Kasumi-1 (cell line): ENCODE data around the gene SMTN.
A peak's percentile ranks its signal among the peaks of the same experiment; 100 is the strongest.

Experiments
- DNase-seq, 2 experiments: peaks; one replicate each; lab custom pipeline; 2025; lab: John Stamatoyannopoulos, UW

Gene SMTN

DNA sequence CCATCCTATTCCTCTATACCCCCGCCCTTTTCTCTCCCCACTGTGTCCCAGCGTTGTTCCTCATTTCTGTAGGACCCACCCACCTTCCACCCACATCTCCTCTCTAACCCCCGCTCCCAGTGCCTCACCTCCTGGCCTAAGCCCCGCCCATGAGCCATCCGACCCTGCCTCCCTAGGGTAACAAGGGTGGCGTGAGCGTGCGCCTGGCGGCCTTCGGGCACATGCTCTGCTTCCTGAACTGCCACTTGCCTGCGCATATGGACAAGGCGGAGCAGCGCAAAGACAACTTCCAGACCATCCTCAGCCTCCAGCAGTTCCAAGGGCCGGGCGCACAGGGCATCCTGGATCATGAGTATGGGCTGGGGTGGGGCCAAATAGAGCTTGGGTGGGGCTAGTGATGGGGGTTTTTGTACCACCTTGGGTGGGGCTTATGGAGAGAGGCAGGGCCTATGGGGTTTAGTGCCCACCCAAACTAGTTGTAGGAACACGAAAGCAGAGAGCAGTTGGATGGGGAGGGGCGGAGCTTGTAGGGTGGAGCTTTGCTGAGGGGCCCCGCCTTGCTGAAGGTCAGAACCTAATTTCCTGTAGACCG, 46.2 kb downstream of the SMTN start:
- DNase-seq = no peak

DNA sequence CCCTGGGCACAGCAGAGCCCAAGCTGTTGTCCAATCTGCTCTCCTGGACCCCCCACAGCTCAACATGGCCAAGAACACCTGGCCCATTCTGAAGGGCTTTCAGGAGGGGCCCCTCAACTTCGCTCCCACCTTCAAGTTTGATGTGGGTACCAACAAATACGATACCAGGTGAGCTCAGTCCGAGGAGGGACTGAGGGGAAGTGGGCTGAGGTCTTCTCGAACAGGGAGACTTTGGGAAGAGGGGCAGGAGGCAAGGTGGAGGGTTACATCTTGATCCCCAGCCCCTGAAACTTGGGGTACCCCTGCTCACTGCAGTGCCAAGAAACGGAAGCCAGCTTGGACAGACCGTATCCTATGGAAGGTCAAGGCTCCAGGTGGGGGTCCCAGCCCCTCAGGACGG, 47.0 kb downstream of the SMTN start:
- no peak for DNase-seq

DNA sequence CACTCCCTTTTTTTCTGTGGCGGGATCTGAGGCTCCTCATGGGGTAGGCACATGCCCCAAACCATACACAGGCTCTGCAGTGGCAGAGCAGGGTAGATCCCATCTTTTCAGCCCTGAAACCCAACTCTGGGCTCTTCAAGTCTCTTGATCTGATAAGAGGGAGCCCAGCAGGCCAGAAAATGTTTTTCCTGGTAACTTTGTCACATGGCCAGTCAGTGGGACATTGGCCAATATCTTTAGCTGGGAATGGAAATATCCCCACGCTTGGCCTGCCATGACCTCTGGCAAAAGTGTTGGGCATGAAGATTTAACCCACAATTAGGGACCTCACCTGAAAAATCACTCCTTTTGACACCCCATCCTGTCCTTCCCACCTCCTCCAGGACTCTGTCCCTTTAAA, 49.8 kb downstream of the SMTN start:
- no peak for DNase-seq

DNA sequence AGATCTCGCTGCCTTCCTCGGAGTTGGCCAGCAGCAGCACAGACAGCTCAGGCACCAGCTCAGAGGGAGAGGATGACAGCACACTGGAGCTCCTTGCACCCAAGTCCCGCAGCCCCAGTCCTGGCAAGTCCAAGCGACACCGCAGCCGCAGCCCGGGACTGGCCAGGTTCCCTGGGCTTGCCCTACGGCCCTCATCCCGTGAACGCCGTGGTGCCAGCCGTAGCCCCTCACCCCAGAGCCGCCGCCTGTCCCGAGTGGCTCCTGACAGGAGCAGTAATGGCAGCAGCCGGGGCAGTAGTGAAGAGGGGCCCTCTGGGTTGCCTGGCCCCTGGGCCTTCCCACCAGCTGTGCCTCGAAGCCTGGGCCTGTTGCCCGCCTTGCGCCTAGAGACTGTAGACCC, 52.8 kb downstream of the SMTN start:
- no peak for DNase-seq

DNA sequence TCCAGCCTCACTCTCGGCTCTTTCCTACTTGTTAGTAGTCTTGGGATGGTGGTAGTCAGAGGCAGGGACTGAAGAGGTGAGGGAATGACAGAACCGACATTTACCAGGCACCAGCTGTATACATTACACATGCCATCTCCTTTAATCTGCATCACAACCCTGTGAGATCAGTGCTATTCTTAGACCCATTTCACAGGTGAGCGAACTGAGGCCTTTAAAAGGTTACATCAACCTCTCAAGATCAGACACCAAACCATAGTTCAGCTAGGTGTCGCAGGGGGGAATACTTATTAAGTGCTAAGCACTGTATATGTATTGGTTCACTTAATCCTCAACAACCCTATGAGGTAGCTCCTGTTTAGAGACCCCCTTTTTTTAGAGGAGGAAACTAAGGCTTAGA, 53.6 kb downstream of the SMTN start:
- DNase-seq = no peak

DNA sequence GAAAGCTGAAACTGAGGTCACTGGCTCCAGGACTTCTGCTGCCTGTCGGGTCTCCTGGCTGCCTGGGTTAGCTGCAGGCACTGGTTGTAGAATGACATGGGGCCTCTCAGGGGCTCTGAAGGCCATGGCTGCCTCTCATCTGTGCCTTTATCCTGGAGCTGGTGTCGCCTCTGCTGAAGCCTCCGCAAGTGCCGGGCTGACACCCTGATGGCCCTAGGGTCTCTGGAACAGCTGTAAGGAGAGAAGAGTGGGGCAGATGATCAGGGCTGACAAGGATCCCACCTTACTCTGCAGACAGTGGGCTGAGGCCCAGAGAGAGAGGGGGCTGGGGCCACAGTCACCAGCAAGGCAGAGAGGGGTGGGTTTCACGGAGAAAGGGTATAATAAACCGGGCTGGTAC, 54.6 kb downstream of the SMTN start:
- DNase-seq = no peak

DNA sequence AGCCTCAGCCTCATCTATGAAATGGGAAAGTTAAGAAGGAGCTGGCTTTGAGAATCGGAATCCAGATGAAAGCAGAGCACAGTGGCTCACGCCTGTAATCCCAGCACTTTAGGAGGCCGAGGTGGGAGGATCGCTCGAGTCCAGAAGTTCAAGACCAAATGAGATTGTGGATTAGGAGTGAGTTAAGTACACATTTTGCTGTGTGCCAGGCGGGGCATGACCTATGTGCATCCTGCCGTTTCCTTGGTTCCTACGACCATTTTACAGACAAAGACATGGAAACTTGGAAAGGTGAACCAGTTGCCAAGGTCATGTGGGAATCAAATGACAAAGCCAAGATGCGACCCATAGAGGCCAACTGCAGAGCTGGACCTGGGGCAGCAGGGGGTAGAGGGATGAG, 55.0 kb downstream of the SMTN start:
- no peak for DNase-seq

DNA sequence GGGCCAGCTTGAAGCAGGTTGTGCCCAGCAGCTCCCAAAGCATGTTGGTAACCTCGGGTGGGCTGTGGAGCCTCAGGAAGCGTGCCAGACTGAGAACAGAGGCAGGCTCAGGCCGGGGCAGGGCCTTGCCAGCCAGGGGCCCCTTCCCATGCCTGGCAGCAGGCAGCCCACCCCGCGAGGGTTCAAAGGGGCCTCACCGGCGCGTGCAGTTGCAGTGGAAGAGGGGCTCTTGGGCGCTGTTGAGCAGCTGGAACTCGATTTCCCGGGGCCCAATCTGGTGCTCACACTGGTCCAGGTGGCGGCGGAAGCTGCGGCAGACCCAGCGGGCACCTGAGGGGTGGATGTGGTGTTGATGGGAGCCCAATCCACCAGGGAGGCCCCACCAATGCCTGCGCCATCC, 55.6 kb downstream of the SMTN start:
- DNase-seq = no peak

DNA sequence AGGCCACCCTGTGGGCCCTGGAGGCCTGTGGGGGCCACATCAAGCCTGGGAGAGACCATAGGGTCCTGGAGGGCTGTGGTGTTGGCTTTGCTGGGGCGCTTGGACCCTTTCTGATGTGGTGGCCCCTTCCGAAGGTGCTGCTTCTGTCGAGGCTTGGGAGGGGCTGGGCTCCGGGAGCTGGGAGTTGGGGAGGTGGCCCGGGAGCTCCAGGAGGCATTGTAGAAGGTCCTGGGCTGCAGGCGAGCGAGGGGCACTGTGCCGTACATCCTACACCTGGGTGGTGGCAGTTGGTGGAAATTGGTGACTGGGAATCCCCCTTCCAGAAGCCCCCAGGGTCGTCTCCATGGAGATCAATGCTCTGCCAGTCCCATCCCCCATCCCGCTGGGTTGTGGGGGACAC, 56.6 kb downstream of the SMTN start:
- no peak for DNase-seq

DNA sequence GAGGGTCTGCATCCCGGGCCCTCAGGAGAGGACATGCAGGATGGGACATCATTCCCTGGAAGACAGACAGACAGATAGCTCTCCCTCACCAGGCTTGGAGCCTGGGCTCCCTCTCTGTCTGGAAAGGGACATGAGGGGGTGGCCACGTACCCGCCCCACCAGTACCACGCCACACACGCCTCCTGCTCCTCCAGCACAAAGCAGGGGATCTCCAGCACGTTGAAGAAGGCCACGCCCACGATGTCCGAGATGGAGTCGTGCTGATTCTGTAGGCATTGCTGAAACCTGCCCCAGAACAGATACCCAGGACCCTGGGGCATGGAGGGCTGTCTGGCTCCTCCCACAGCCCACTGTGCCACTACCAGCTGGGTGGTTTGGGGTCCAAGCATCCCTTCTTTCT, 57.0 kb downstream of the SMTN start:
- no peak for DNase-seq

DNA sequence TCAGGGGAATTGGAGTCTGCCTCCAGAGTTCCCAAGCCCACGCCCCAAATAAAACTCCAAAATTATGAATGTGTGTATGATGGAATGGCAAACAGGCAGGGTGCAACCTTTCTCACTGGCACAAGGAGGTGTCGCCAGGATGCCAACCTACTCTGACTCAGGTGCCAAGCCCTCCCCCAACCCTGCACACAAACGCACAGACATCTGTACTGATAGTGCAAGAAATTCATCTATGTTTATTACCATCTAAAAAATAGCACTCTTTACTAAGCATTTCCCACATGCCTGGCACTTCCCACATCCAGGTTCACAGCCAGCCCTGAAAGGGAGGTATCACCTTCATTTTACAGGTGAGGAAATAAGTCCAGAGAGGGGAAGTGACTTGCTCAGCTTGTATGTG, 57.9 kb downstream of the SMTN start:
- no peak for DNase-seq

DNA sequence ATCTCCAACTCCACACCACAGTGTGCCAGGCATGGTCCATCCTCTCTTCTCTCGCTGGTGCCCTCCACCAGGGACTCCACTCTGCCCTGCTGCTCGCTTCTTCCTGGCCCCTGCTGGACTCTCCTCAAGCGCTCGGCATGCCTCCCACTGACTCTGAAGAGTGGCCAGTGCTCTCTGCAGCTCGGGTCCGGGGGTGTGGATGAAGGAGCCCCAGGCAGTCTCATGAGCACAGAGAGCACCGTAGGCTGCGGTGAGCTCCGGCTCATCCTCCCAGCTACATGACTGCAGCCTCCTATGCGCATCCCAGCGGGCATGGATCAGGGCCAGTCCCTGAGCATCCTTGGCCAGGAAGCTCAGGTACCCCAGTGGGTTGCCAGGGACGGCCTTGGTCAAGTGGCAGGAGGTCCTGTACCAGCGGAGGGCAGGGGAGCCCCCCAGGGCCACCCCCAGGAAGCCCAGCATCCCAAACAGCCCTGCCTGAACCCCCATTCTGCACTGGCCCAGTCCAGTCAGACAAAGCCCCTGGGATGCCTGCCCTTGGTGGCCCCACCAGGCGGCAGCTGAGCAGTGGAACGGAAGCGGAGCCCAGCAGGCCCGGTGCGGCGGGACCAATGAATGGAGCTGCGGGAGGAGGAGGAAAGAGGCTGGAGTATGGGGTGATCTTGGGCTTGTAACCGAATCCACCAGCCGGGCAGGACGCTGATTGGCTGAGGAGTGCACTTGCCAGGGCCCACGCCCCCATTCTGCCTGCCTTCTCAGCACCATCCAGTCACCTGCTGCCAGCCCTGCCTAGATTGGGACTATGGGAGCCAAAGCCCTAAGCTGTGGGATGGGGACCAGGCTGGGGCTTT, 59.0 kb downstream of the SMTN start, which contains the start of gene PLA2G3:
TSS of gene PLA2G3 (minus strand) at position 643 of the 851 bp plus-strand sequence. CDS start at position 489, 154 bp downstream.
- no peak for DNase-seq

DNA sequence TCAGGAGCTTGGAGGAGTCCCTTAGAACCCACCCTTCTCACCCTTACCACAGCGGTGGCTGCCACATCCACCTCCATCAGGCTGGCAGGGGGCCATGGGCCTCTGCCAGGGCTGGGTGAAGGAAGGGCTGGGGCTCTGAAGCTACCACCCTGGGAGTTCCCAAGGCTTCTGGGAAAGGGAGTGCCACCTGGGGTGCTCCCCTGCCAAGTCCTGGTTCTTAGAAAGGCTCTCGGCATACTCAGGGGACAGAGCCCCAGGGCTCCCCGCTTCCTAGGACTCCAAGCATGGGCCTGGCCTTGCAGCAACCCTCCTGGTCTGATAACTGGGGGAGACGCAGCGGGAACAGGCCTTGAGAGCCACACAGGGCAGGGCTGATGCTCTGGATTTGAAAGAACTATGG, 59.6 kb downstream of the SMTN start:
- no peak for DNase-seq

DNA sequence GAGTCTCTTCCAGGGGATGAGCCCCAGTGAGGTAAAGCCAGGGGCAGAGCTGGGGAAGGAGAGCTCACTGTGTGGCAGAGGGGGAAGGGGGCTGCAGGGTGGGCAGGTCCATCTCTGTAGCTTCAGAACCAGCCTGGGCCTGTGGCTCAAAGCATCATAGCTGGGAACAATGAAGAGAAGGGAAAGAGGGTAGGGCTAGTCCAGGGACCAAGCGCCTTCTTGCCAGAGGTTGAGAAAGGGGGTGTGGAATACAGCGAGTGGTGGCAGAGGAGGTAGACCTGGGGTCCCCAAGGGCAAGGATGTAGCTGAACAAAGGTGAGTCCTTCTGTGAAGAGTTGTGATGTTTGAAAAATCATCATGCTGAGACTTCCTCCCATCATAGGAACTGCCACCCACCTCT, 60.4 kb downstream of the SMTN start:
- DNase-seq = no peak

DNA sequence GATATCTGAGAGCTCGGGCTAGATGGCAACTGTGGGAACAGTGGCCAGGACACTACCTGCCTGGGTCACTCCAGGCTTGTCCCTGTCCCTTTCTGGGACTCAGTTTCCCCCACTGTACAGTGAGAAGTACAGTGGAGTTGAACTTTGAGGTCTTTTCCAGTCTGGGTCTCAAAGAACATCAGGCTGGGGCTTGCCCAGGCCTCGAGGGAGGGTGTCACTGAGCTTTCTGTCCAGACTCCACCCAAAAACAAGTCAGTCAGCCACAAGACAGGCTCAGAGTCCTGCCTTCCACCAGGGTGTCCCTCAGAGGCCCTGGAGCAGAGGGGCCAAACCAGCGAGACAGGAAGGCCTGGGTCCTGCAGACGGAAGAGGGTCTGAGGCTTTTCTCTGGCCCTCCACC, 61.2 kb downstream of the SMTN start:
- no peak for DNase-seq

DNA sequence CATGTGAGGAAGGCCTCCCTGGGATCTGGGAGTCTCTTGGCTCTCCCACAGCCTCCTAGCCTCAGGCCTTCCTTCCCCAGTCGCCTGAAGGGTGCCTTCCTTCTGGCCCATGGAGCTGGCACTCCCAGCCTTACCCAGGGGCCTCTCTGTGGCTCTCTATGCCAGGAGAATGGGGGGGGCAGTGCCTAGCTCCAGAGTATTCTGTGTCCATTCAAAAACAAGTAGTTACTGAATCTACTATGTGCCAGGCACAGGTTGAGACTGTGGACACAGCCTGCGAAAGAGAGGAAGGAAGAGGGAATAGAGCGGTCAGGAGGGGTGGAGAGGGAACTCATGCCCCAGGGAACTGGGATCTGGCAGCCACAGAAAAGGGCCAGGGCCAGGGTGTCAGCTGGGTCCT, 61.9 kb downstream of the SMTN start:
- DNase-seq = no peak

DNA sequence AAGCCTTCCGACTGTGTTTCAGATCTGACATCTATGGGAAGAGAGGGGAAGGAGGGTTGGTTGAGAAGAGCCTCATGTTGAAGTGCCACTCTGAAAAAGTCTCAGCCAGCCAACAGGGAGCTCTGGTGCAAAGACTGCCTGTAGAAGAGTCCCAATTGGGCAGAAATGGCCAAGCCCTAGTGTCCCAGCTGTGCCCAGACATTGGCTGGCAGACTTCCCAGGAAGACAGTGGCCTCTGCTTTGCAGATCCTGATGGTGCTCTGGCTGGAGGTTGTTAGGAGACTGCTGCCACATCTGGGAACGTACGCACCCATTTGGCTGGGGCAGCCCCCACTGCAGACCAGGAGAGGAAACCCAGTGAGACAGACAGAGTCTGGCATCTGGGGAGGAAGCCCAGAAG, 62.4 kb downstream of the SMTN start:
- no peak for DNase-seq

DNA sequence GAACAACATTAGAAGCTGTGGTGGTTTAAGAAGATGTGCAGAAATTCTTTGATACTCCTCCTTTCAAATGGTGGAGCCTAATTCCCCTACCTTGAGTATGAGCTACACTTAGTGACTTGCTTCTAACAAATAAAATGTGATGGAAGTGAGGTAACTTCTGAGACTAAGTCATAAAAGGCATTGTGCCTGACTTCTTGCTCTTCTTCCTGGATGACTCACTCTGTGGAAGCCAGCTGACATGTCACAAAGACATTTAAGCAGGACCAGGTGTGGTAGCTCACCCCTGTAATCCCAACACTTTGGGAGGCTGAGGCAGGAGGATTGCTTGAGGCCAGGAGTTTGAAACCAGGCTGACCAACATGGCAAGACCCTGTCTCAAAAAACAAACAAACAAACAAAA, 63.1 kb downstream of the SMTN start:
- no peak for DNase-seq

DNA sequence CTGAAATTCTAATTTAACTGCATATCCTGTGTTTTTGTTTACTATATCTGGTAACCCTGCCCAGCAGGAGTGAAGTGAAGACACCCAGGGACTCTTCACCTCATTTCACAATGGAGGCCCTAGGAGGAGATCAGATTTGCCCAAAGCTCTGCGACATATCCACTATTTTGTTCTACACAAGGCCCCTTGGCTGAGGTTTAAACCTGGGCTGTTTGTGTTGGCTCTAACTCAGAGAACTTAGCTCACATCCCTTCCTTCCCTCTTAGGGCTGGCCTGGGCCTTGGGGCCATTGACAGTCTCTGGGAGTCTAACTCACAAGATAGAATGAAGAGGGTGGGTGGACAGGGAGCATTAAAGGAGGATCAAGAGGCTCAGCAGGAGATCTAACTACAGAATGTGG, 67.4 kb downstream of the SMTN start:
- DNase-seq = no peak

DNA sequence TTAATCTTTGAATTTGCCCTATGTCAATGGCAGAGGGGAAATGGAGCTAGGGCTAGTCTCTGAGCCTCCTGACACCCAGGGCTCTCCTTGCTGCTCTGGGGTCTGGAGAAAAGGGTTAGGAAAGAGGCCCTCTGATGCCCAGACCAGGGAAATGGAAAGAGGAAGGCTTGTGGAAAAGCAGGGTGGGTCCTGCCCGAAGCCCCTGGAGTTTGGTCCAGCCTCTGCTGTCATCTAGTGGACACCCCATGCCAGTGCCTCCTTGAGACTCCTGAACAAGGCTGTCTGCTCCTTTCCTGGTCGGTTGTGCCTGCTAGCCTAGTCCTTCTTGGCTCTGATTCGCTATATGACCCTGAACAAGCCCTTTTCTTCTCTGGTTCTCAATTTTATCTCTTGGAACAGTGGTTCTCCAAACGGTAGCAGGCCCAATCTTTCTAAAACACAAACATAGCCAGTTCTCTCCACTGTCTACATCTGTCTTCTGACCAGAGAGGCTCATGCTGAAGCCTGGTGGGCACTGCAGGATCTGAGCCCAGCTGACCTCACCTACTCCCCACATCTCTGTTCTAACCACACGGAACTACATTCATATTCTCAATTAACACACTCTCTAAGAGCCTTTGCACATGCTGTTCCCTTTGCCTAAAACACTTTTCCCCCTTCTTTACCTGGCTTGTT, 68.0 kb downstream of the SMTN start:
- DNase-seq = peak; percentile 87 to 90

DNA sequence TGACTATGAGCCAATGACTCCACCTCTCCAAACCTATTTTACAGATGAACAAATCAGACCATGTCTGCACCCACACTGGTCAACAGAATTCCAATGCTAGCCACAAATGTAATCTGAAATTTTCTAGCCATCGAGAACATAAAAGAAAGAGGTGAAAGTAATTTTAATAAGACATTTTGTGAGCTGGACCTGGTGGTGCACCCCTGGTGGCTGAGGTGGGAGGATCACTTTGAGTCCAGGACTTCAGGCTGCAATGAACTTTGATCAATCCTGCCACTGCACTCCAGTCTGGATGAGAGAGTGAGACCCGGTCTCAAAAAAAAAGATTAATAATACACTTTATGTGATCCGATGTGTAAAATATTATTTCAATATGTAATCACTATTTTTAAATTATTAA, 69.5 kb downstream of the SMTN start:
- DNase-seq = peak; percentile 10 to 41

DNA sequence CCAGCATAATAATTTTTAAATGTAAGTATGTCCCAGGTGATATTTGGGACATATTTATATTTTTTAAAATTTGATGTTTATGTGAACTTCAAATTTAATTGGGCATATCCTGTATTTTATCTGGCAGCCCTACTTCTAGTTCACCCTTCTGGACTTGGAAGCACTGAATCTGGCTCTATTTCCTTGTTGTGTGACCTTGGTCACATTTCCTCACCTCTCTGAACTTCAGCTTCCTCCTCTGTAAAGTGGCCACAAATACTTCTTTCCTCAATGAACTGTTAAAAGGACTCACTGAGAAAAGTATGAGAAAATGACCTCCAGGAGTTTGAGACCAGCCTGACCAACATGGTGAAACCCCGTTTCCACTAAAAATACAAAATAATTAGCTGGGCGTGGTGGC, 70.8 kb downstream of the SMTN start:
- DNase-seq = no peak

DNA sequence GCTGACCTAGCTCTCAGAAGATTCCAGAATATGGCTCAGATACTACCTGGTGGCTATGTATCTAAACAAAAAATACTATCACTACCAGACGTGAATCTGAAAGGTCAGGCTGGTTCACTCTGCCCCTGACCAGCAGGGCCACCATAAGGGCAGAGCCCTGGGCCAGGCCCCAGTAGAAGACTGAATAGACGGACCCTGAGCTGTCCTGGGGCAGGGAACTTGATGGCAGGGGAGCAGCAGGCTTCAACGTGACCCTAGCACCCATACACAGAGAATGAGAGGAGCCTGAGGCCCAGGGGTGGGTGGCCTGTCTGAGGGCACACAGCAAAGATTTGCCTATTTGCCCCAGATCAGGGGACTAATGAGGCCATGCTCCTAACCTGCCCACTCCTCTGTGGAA, 72.2 kb downstream of the SMTN start:
- no peak for DNase-seq
